Caco-2 (cell line): ENCODE measurements around the gene CTNNA2. TPM values are rescaled to one million over a fixed set of nuclear protein-coding genes. Genes with fewer than 3 reads are reported as not detected.

Experiments used
- BruUV-seq: library from RNA; stranded (reverse); fragments of 400-500 nt; replicated peaks from 2 replicates; lab custom pipeline; 2021; lab: Mats Ljungman, UMichigan
- CTCF ChIA-PET: fragments of 300-600 bp; sonication (Branson Sonifier 250); formaldehyde crosslinking; loops from one replicate; lab custom pipeline; 2022; ENCODE audit warnings: antibody characterized with exemption; lab: Charles Lee
- POLR2A ChIA-PET: fragments of 300-600 bp; sonication (Branson Sonifier 250); formaldehyde crosslinking; loops from one replicate; lab custom pipeline; 2022; ENCODE audit warnings: antibody characterized with exemption; lab: Charles Lee
- DNase-seq, 2 experiments: peaks; one replicate each; pipeline versions ENCODE4 v3.0.0 to v3.0.0-alpha.2; 2020 to 2022
- H3K27me3 ChIP-seq: replicated peaks from 2 replicates; pipeline ENCODE4 v1.6.0; 2011; ENCODE audit warnings: low read length; ENCODE audit not compliant: control insufficient read depth, insufficient read depth
- H3K36me3 ChIP-seq: 2 replicates; pipeline ENCODE4 v1.5.1; 2011; ENCODE audit warnings: low read length; ENCODE audit not compliant: control insufficient read depth, insufficient read depth
- H3K4me1 ChIP-seq: fragments of 250-450 bp; sonication (Bioruptor Pico); 2 replicates; pipeline ENCODE4 v1.5.1; 2020; ENCODE audit warnings: mild to moderate bottlenecking
- H3K4me3 ChIP-seq: 2 replicates; pipeline ENCODE4 v1.5.1; 2011; ENCODE audit warnings: low read depth, mild to moderate bottlenecking, control low read depth, low read length
- H3K9me3 ChIP-seq: fragments of 250-450 bp; sonication (Bioruptor Pico); 2 replicates; pipeline ENCODE4 v1.5.1; 2020; ENCODE audit warnings: mild to moderate bottlenecking, moderate library complexity
- H3K27ac Mint-ChIP-seq: one replicate; pipeline ENCODE4 v1.8.0; 2022; ENCODE audit warnings: mixed read lengths; ENCODE audit not compliant: unreplicated experiment
- H3K27me3 Mint-ChIP-seq: one replicate; pipeline ENCODE4 v1.8.0; 2022; ENCODE audit warnings: mixed read lengths; ENCODE audit not compliant: insufficient read depth, unreplicated experiment
- H3K36me3 Mint-ChIP-seq: one replicate; pipeline ENCODE4 v1.8.0; 2022; ENCODE audit warnings: mild to moderate bottlenecking, mixed read lengths; ENCODE audit not compliant: insufficient read depth, unreplicated experiment
- H3K4me1 Mint-ChIP-seq: one replicate; pipeline ENCODE4 v1.8.0; 2022; ENCODE audit warnings: low read depth, mixed read lengths; ENCODE audit not compliant: unreplicated experiment
- H3K4me3 Mint-ChIP-seq: one replicate; pipeline ENCODE4 v1.8.0; 2022; ENCODE audit warnings: mild to moderate bottlenecking, moderate library complexity, mixed read lengths; ENCODE audit not compliant: unreplicated experiment
- H3K9me3 Mint-ChIP-seq: one replicate; pipeline ENCODE4 v1.8.0; 2022; ENCODE audit warnings: mixed read lengths; ENCODE audit not compliant: unreplicated experiment
- intact Hi-C: fragments of 100-400 bp; cut with micrococcal nuclease; formaldehyde crosslinking; loops from one replicate; pipeline ENCODE4 v1.10.0; 2022; ENCODE audit not compliant: unreplicated experiment
- total RNA-seq: library from RNA; stranded (reverse); gene quantifications from 2 replicates; pipeline ENCODE4 v1.2.3, GENCODE V29; 2022
- TF ChIP-seq, protein P1 (sequence below), 2 experiments: fragments of 200-600 bp in 1 of 2; IDR thresholded peaks; 1 replicate in 1 of 2; 2 replicates in 1 of 2; pipeline versions ENCODE4 v1.5.1 to v1.8.0; 2011 to 2022; ENCODE audit warnings: antibody characterized with exemption in 1 of 2, control low read depth in 1 of 2, inconsistent platforms in 1 of 2, low read depth in 1 of 2, low read length in 1 of 2, mild to moderate bottlenecking in 1 of 2, moderate library complexity in 1 of 2; ENCODE audit not compliant: insufficient read depth in 1 of 2, severe bottlenecking in 1 of 2, unreplicated experiment in 1 of 2

Gene CTNNA2
- total RNA-seq, 1 experiment from 2014 or later, result not detected

GRCh38 chr2:80462654-80463053 lies 949.8 kb downstream of the CTNNA2 start:
- Mint-ChIP-seq H3K36me3 (no peaks in the 10 kb centered on the region), H3K9me3 (no peaks in the 10 kb centered on the region), H3K27ac (no peak overlapping the region), H3K4me1 (no peaks in the 10 kb centered on the region), H3K27me3 (peaks cover 15% of the 10 kb centered on the region), H3K4me3 (no peak overlapping the region)
- no peaks in the 10 kb centered on the region for H3K36me3 ChIP-seq
- no peaks in the 10 kb centered on the region for H3K27me3 ChIP-seq
- intact Hi-C loops, result no loop called here
- H3K4me1 ChIP-seq, result no peaks in the 10 kb centered on the region
- no TSS peak for BruUV-seq
- ChIA-PET POLR2A (no interaction called here), CTCF (no interaction called here)
- no peak overlapping the region for H3K4me3 ChIP-seq
- H3K9me3 ChIP-seq, result no peaks in the 10 kb centered on the region
- TF ChIP-seq, protein P1, sequence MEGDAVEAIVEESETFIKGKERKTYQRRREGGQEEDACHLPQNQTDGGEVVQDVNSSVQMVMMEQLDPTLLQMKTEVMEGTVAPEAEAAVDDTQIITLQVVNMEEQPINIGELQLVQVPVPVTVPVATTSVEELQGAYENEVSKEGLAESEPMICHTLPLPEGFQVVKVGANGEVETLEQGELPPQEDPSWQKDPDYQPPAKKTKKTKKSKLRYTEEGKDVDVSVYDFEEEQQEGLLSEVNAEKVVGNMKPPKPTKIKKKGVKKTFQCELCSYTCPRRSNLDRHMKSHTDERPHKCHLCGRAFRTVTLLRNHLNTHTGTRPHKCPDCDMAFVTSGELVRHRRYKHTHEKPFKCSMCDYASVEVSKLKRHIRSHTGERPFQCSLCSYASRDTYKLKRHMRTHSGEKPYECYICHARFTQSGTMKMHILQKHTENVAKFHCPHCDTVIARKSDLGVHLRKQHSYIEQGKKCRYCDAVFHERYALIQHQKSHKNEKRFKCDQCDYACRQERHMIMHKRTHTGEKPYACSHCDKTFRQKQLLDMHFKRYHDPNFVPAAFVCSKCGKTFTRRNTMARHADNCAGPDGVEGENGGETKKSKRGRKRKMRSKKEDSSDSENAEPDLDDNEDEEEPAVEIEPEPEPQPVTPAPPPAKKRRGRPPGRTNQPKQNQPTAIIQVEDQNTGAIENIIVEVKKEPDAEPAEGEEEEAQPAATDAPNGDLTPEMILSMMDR (IDR thresholded peaks at IDR 0.05; ENCODE audit: insufficient read depth in 1 of 2, low read depth in 1 of 2, low read length in 1 of 2, severe bottlenecking in 1 of 2, unreplicated experiment in 1 of 2), result no peak
- no peak for DNase-seq

DNA sequence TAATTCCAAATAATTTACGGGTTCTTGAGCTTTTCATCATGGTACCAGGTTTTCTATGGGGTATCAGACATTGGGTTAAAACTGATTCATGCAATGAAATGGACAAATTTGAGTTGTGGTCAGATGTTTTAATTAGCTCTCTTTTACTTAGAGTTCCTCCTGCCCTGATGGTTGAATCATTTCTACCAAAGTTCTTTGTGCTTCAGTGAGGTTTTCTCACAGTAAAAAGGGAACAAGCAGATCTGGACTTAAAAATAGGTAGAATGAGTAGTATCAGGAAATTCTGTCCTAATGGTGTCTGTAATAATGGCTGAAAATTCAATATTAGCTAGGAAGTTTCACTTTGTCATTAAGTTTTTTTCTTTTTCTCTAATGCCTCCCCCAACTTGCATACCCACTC lies 951.4 kb downstream of the CTNNA2 start:
- no peak for DNase-seq
- no peaks in the 10 kb centered on the region for H3K36me3 Mint-ChIP-seq
- H3K27ac Mint-ChIP-seq, result no peak overlapping the region
- intact Hi-C loops, result no loop called here
- no peaks in the 10 kb centered on the region for H3K4me1 Mint-ChIP-seq
- Histone ChIP-seq H3K27me3 (no peaks in the 10 kb centered on the region), H3K4me3 (no peak overlapping the region), H3K9me3 (no peaks in the 10 kb centered on the region), H3K4me1 (no peaks in the 10 kb centered on the region), H3K36me3 (no peaks in the 10 kb centered on the region)
- ChIA-PET CTCF (no interaction called here), POLR2A (no interaction called here)
- peaks cover 13% of the 10 kb centered on the region for H3K27me3 Mint-ChIP-seq
- no TSS peak for BruUV-seq
- no peak overlapping the region for H3K4me3 Mint-ChIP-seq
- no peaks in the 10 kb centered on the region for H3K9me3 Mint-ChIP-seq
- TF ChIP-seq, protein P1 (IDR thresholded peaks at IDR 0.05; ENCODE audit: insufficient read depth in 1 of 2, low read depth in 1 of 2, low read length in 1 of 2, severe bottlenecking in 1 of 2, unreplicated experiment in 1 of 2), result no peak

GRCh38 chr2:80467262-80467811 lies 954.5 kb downstream of the CTNNA2 start:
- no peak overlapping the region for H3K4me3 ChIP-seq
- H3K9me3 ChIP-seq, result no peaks in the 10 kb centered on the region
- DNase-seq, result no peak
- Mint-ChIP-seq H3K4me3 (no peak overlapping the region), H3K27me3 (peaks cover 8% of the 10 kb centered on the region), H3K27ac (no peak overlapping the region), H3K36me3 (no peaks in the 10 kb centered on the region), H3K4me1 (no peaks in the 10 kb centered on the region), H3K9me3 (no peaks in the 10 kb centered on the region)
- intact Hi-C loops, result no loop called here
- TF ChIP-seq, protein P1 (IDR thresholded peaks at IDR 0.05; ENCODE audit: insufficient read depth in 1 of 2, low read depth in 1 of 2, low read length in 1 of 2, severe bottlenecking in 1 of 2, unreplicated experiment in 1 of 2), result no peak
- no peaks in the 10 kb centered on the region for H3K4me1 ChIP-seq
- no TSS peak for BruUV-seq
- no peaks in the 10 kb centered on the region for H3K27me3 ChIP-seq
- ChIA-PET POLR2A (no interaction called here), CTCF (no interaction called here)
- no peaks in the 10 kb centered on the region for H3K36me3 ChIP-seq
